Tibial nerve (tissue), 4 donors: Measurements from ENCODE around the gene IFNG.

ENCODE experiments used
- CTCF ChIP-seq, 5 experiments: fragments of 200-600 bp in 3 of 5; fragments of 450-650 bp in 2 of 5; sonication (generic) in 3 of 5; IDR thresholded peaks; one replicate each; pipeline ENCODE4 v1.5.1; 2016 to 2019; ENCODE audit warnings: antibody characterized with exemption in 5 of 5, mild to moderate bottlenecking in 3 of 5, moderate library complexity in 2 of 5
- EP300 ChIP-seq, 2 donors: sonication (generic); formaldehyde crosslinking; IDR thresholded peaks; one replicate each; pipeline ENCODE4 v1.6.1; 2017; ENCODE audit warnings: antibody characterized with exemption in 2 of 2, mild to moderate bottlenecking in 1 of 2
- POLR2A ChIP-seq, 2 donors: fragments of 450-650 bp; IDR thresholded peaks; one replicate each; pipeline ENCODE4 v1.6.1; 2017; ENCODE audit warnings: antibody characterized with exemption in 2 of 2, mild to moderate bottlenecking in 2 of 2, moderate library complexity in 2 of 2

GRCh38 chr12:68207276-68207675 is 47.7 kb upstream of the IFNG start:
- TF ChIP-seq CTCF (IDR thresholded peaks at IDR 0.05) (no peak), POLR2A (IDR thresholded peaks at IDR 0.05) (no peak), EP300 (IDR thresholded peaks at IDR 0.05) (no peak)
